ENCODE data around the gene QTRT2. TPM values are rescaled to one million over a fixed set of nuclear protein-coding genes. Genes with fewer than 3 reads are reported as not detected.

Gene QTRT2
- total and polyA plus RNA-seq, 3 donors from 2014 or later = 17.9 to 29.5 (median 24.0) TPM

DNA sequence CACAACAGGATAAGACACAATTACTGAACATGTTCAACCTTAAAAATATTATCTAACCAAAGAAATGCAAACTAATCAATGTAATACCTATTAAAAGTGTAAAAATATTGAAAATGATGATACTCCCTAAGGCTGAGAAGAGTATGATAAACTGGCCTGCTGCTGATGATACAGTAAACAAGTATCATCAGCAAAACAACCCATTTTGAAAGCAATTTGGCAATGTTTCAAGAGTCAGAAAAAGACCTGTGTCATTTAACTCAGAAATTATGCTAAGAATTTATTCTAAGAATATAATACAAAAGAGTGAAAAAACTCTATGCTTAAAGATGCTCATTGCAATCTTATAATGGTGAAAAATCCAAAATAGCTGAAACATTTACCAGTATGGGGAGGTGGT, 22.3 kb upstream of the QTRT2 start:
- no peak for DNase-seq
- H3K27ac ChIP-seq = no peak overlapping the region
- H3K4me3 ChIP-seq = no peak overlapping the region
- H3K9me3 ChIP-seq = no peaks in the 10 kb centered on the region
- no peak for TF ChIP-seq POLR2A (IDR thresholded peaks at IDR 0.05)
- TF ChIP-seq, protein P1, sequence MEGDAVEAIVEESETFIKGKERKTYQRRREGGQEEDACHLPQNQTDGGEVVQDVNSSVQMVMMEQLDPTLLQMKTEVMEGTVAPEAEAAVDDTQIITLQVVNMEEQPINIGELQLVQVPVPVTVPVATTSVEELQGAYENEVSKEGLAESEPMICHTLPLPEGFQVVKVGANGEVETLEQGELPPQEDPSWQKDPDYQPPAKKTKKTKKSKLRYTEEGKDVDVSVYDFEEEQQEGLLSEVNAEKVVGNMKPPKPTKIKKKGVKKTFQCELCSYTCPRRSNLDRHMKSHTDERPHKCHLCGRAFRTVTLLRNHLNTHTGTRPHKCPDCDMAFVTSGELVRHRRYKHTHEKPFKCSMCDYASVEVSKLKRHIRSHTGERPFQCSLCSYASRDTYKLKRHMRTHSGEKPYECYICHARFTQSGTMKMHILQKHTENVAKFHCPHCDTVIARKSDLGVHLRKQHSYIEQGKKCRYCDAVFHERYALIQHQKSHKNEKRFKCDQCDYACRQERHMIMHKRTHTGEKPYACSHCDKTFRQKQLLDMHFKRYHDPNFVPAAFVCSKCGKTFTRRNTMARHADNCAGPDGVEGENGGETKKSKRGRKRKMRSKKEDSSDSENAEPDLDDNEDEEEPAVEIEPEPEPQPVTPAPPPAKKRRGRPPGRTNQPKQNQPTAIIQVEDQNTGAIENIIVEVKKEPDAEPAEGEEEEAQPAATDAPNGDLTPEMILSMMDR (IDR thresholded peaks at IDR 0.05) = no peak
- intact Hi-C loops (cut with DNase I; ENCODE audit: low total_unique reads) = no loop called here
- no peaks in the 10 kb centered on the region for H3K36me3 ChIP-seq (ENCODE audit: low read depth, missing control alignments)
- H3K4me1 ChIP-seq = no peaks in the 10 kb centered on the region
- H3K27me3 ChIP-seq = no peaks in the 10 kb centered on the region

DNA sequence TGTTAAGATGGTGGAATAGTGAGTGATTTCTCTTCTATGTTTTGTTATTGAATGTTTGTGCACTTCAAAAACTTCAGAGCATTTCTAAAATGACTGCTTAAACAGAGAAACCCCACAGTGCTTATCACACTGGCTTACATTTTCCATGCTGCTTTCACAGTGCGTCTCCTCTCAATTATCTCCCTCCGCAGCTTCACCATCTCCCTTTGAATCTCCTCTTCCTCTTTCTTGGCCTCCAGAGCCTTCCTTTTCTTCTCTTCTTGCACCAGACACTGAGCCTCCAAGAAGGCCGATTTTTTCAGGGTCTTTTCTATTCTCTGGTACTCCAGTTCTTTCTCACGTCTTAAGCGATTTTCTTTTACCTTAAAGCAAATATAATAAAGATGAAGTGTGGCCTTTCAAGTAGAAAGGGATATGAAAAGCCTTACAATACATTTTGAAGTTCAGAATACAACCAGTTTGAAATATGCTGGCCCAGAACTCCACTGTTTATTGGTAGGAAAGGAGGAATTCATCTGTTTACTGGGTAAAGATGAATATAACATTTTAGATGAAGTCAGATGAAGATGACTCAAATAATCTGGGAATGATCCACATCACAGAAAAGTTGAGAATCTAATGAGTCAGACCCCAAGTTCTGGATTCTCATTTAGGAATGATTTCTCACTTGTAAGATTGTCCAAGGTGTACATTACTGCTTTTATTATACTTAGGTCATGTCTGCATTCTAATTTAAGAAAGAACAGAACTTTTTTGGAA, 21.6 kb upstream of the QTRT2 start:
- no peak for DNase-seq
- no peak overlapping the region for H3K27ac ChIP-seq
- no peaks in the 10 kb centered on the region for H3K27me3 ChIP-seq
- H3K4me3 ChIP-seq = no peak overlapping the region
- WGBS, 2 donors = 91 to 95% methylated on average over 5 of the region's 5 CpGs
- no peaks in the 10 kb centered on the region for H3K4me1 ChIP-seq
- intact Hi-C loops (cut with DNase I; ENCODE audit: low total_unique reads) = no loop called here
- H3K36me3 ChIP-seq (ENCODE audit: low read depth, missing control alignments) = no peaks in the 10 kb centered on the region
- TF ChIP-seq POLR2A (IDR thresholded peaks at IDR 0.05) = no peak
- TF ChIP-seq, protein P1 (IDR thresholded peaks at IDR 0.05) = no peak
- no peaks in the 10 kb centered on the region for H3K9me3 ChIP-seq

DNA sequence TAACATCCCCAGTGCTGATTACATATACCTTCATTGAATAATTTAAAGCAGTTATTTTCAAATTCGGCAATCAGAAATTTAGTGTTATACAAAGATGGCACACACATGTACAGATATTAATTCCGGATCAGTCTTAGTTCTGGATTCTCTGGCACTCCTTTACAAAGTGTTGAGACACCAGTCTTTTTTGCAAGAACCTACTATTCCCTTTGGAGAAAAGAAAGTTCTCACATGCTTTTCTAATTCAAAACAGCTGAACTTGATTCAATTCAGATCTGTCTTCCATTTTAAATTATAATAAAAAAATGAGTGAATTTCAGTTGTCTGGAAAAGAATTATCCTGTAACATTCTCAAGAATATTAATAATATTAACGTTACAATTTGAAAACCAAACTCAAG, 20.6 kb upstream of the QTRT2 start:
- WGBS, 2 donors = 96% methylated on average over 3 of the region's 3 CpGs
- H3K27me3 ChIP-seq = no peaks in the 10 kb centered on the region
- intact Hi-C loops (cut with DNase I; ENCODE audit: low total_unique reads) = no loop called here
- H3K27ac ChIP-seq = no peak overlapping the region
- H3K4me3 ChIP-seq = no peak overlapping the region
- H3K9me3 ChIP-seq = no peaks in the 10 kb centered on the region
- DNase-seq = no peak
- H3K36me3 ChIP-seq (ENCODE audit: low read depth, missing control alignments) = no peaks in the 10 kb centered on the region
- H3K4me1 ChIP-seq = no peaks in the 10 kb centered on the region
- TF ChIP-seq, protein P1 (IDR thresholded peaks at IDR 0.05) = no peak
- no peak for TF ChIP-seq POLR2A (IDR thresholded peaks at IDR 0.05)

DNA sequence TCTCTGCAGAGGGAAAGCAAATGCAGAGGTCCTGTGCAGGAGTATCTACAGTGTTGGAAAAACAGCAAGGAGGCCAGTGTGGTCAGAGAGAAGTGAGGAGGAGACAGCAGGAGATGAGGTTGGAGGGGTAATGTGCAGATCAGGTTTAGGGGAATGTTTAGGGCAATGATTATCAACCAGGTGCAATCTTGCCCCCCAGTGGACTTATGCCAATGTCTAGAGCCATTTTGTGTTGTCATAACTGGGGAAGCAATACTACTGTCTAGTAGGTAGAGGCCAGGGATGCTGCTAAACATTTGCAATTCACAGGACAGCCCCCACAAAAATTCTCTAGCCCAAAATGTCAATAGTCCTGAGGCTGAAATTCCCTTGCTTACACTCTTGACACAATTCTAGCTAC, 13.3 kb upstream of the QTRT2 start:
- TF ChIP-seq POLR2A (IDR thresholded peaks at IDR 0.05) = no peak
- TF ChIP-seq, protein P1 (IDR thresholded peaks at IDR 0.05) = no peak
- H3K27me3 ChIP-seq = no peaks in the 10 kb centered on the region
- no peaks in the 10 kb centered on the region for H3K4me1 ChIP-seq
- H3K36me3 ChIP-seq (ENCODE audit: low read depth, missing control alignments) = no peaks in the 10 kb centered on the region
- no peak overlapping the region for H3K4me3 ChIP-seq
- intact Hi-C loops (cut with DNase I; ENCODE audit: low total_unique reads) = no loop called here
- no peak overlapping the region for H3K27ac ChIP-seq
- DNase-seq = no peak
- H3K9me3 ChIP-seq = no peaks in the 10 kb centered on the region

DNA sequence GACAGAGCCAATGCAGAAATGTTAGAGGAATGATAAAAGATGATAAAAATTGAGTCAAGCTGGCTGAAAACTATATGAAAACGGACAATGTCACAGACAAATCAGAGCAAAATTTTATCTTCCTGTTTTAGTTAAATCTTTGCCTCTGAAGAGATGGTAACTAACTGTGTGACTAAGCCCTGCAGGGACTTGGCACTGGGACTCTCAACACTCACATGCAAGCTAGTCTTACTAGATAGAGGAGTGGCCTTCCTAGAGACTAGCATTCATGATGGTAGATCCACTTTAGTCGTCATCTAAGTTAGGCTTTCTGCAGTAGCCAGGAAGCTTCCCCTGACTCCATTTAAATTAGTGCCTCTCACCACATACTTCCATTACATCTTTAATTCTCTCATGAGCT, 4.3 kb upstream of the QTRT2 start:
- no peak for DNase-seq
- TF ChIP-seq POLR2A (IDR thresholded peaks at IDR 0.05) = no peak
- TF ChIP-seq, protein P1 (IDR thresholded peaks at IDR 0.05) = no peak
- no peaks in the 10 kb centered on the region for H3K36me3 ChIP-seq (ENCODE audit: low read depth, missing control alignments)
- H3K4me1 ChIP-seq = peaks cover 4% of the 10 kb centered on the region
- 87 to 88% methylated on average over 2 of the region's 2 CpGs for WGBS, 2 donors
- no peaks in the 10 kb centered on the region for H3K9me3 ChIP-seq
- H3K27me3 ChIP-seq = no peaks in the 10 kb centered on the region
- intact Hi-C loops (cut with DNase I; ENCODE audit: low total_unique reads) = no loop called here
- H3K4me3 ChIP-seq = no peak overlapping the region
- no peak overlapping the region for H3K27ac ChIP-seq
